ENCODE measurements around the gene GNB1L. TPM values are rescaled to one million over a fixed set of nuclear protein-coding genes. Genes with fewer than 3 reads are reported as not detected.
A peak's percentile ranks its signal among the peaks of the same experiment; 100 is the strongest.

The GNB1L gene
- total and polyA plus RNA-seq, 2 donors (not counting 1 experiment from before 2014, with no cell fraction given) = 6.6 to 12.1 TPM

- H3K4me1 ChIP-seq (ENCODE audit: control insufficient read depth in 2 of 2, insufficient read depth in 2 of 2, low read length in 2 of 2) = peaks cover 21 to 26% of the 10 kb centered on the region in 2 donors
- DNase-seq = no peak
- POLR2A ChIA-PET = no interaction called here
Observed at GRCh38 chr22:19851291-19852176, 3.1 kb downstream of the GNB1L start.

More at GRCh38 chr22:19851291-19852176, 3.1 kb downstream of the GNB1L start:
- no peak overlapping the region for H3K9ac ChIP-seq (ENCODE audit: low read length)
- Mint-ChIP-seq H3K4me1 (peaks cover 37% of the 10 kb centered on the region), H3K27me3 (no peaks in the 10 kb centered on the region), H3K4me3 (peak overlapping the region; percentile 52), H3K9me3 (ENCODE audit: insufficient read depth) (no peaks in the 10 kb centered on the region), H3K27ac (no peak overlapping the region)
- no peak overlapping the region for H3K4me2 ChIP-seq (replicated peaks; ENCODE audit: low read depth, low read length, poor library complexity, severe bottlenecking)
- no peak overlapping the region for H3K4me3 ChIP-seq (ENCODE audit: control extremely low read depth in 1 of 5, extremely low read depth in 1 of 5, insufficient read depth in 1 of 5, low read depth in 2 of 5, low read length in 4 of 5)
- peaks cover 0 to 5% (median 0%) of the 10 kb centered on the region in 3 donors for H3K9me3 ChIP-seq (ENCODE audit: control extremely low read depth in 1 of 3, control insufficient read depth in 2 of 3, insufficient read depth in 1 of 3, low read length in 2 of 3)
- no peak for TF ChIP-seq EZH2 (IDR thresholded peaks at IDR 0.05; ENCODE audit: borderline replicate concordance, insufficient read depth, low read depth, low read length, poor library complexity, severe bottlenecking)
- TF ChIP-seq, protein P1, sequence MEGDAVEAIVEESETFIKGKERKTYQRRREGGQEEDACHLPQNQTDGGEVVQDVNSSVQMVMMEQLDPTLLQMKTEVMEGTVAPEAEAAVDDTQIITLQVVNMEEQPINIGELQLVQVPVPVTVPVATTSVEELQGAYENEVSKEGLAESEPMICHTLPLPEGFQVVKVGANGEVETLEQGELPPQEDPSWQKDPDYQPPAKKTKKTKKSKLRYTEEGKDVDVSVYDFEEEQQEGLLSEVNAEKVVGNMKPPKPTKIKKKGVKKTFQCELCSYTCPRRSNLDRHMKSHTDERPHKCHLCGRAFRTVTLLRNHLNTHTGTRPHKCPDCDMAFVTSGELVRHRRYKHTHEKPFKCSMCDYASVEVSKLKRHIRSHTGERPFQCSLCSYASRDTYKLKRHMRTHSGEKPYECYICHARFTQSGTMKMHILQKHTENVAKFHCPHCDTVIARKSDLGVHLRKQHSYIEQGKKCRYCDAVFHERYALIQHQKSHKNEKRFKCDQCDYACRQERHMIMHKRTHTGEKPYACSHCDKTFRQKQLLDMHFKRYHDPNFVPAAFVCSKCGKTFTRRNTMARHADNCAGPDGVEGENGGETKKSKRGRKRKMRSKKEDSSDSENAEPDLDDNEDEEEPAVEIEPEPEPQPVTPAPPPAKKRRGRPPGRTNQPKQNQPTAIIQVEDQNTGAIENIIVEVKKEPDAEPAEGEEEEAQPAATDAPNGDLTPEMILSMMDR (IDR thresholded peaks at IDR 0.05) = no peak
- H3K36me3 ChIP-seq (replicated peaks in 1 of 2; ENCODE audit: control extremely low read depth in 1 of 2, control insufficient read depth in 1 of 2, extremely low read depth in 1 of 2, insufficient read depth in 2 of 2, low read length in 1 of 2) = peaks cover 0 to 18% of the 10 kb centered on the region in 2 experiments
- WGBS (ENCODE audit: insufficient coverage) = 91% methylated on average over 21 of the region's 21 CpGs
- CTCF ChIA-PET = interaction anchor here (0.6 to 1.2 kb wide), 2 partner anchors 19 to 107 kb away, joined by 3 to 4 read pairs; no protein-coding TSS in a partner anchor
- no peaks in the 10 kb centered on the region for H3K27me3 ChIP-seq (replicated peaks in 1 of 4; ENCODE audit: control extremely low read depth in 1 of 4, control insufficient read depth in 3 of 4, insufficient read depth in 4 of 4, low read length in 3 of 4)
- no peak for ATAC-seq (ENCODE audit: low read depth)
- peaks cover 36% of the 10 kb centered on the region for H4K20me1 ChIP-seq (ENCODE audit: control insufficient read depth, insufficient read depth, low read length, poor library complexity, severe bottlenecking)
- intact Hi-C loops (cut with micrococcal nuclease) = loop anchor here (10.0 kb wide), 1 partner anchor 233 kb away; the partner anchor contains the start of gene DGCR8
- no peak overlapping the region for H2AFZ ChIP-seq (ENCODE audit: insufficient read depth, low read depth, low read length, poor library complexity, severe bottlenecking)
- peaks cover 44% of the 10 kb centered on the region for H3K79me2 ChIP-seq (ENCODE audit: control insufficient read depth, insufficient read depth, low read length)
- H3K27ac ChIP-seq (ENCODE audit: low read length in 2 of 2) = no peak overlapping the region

Data from B cell (primary cell).